OCI-LY7 (cell line): Measurements from ENCODE around the gene TRIP12. TPM values are rescaled to one million over a fixed set of nuclear protein-coding genes. Genes with fewer than 3 reads are reported as not detected.
"Not testable (repeated sequence)": the region's sequence is repeated elsewhere in the genome, so short reads cannot be mapped to it uniquely, and the experiment has no call there.

Source experiments
- BruUV-seq: library from RNA; stranded (reverse); fragments of 400-500 nt; replicated peaks from 2 replicates; lab custom pipeline; 2021; lab: Mats Ljungman, UMichigan
- CTCF ChIA-PET: fragments of 300-600 bp; sonication (Branson Sonifier 250); formaldehyde crosslinking; loops from one replicate; lab custom pipeline; 2022; ENCODE audit warnings: antibody characterized with exemption; ENCODE audit not compliant: unreplicated experiment; lab: Charles Lee
- POLR2A ChIA-PET: fragments of 300-600 bp; sonication (Branson Sonifier 250); formaldehyde crosslinking; loops from one replicate; lab custom pipeline; 2022; ENCODE audit warnings: antibody characterized with exemption; lab: Charles Lee
- DNase-seq: peaks from one replicate; pipeline ENCODE4 v3.0.0-alpha.2; 2015; ENCODE audit warnings: low spot score
- H2AFZ ChIP-seq: fragments of 200-600 bp; sonication (generic), shearing (Covaris generic); 2 replicates; pipeline ENCODE4 v1.6.1; 2014; ENCODE audit warnings: mild to moderate bottlenecking, antibody characterized with exemption, low read length, moderate library complexity
- H3K27ac ChIP-seq: fragments of 200-600 bp; sonication (generic); 2 replicates; pipeline ENCODE4 v1.5.1; 2014; ENCODE audit warnings: mixed run types, low read depth, mild to moderate bottlenecking, moderate library complexity, low read length, inconsistent platforms; ENCODE audit not compliant: poor library complexity, severe bottlenecking
- H3K36me3 ChIP-seq: fragments of 200-600 bp; sonication (generic); 2 replicates; pipeline ENCODE4 v1.6.1; 2014; ENCODE audit warnings: mild to moderate bottlenecking, antibody characterized with exemption, low read length, moderate library complexity, mixed read lengths; ENCODE audit not compliant: insufficient read depth
- H3K4me1 ChIP-seq: fragments of 200-600 bp; sonication (generic); 2 replicates; pipeline ENCODE4 v1.5.1; 2014; ENCODE audit warnings: mild to moderate bottlenecking, low read length; ENCODE audit not compliant: insufficient read depth, poor library complexity, severe bottlenecking
- H3K4me2 ChIP-seq: fragments of 200-600 bp; sonication (generic); 2 replicates; pipeline ENCODE4 v1.6.1; 2014; ENCODE audit warnings: mild to moderate bottlenecking, low read length
- H3K4me3 ChIP-seq: fragments of 200-600 bp; sonication (generic); 2 replicates; pipeline ENCODE4 v1.5.1; 2014; ENCODE audit warnings: mild to moderate bottlenecking, low read depth, low read length; ENCODE audit not compliant: poor library complexity, severe bottlenecking
- H3K79me2 ChIP-seq: fragments of 200-600 bp; sonication (generic); 2 replicates; pipeline ENCODE4 v1.6.1; 2016; ENCODE audit warnings: low read depth, mild to moderate bottlenecking, low read length, moderate library complexity, mixed read lengths; ENCODE audit not compliant: insufficient read depth
- H3K9me2 ChIP-seq: fragments of 200-600 bp; sonication (generic); 2 replicates; pipeline ENCODE4 v1.6.1; 2016; ENCODE audit warnings: mild to moderate bottlenecking, low read length, mixed read lengths; ENCODE audit not compliant: insufficient read depth
- H3K9me3 ChIP-seq: fragments of 200-600 bp; sonication (generic); 2 replicates; pipeline ENCODE4 v1.6.1; 2014; ENCODE audit warnings: mild to moderate bottlenecking, mixed run types, low read length, mixed read lengths
- H4K20me1 ChIP-seq: fragments of 200-600 bp; sonication (generic); 2 replicates; pipeline ENCODE4 v1.6.1; 2014; ENCODE audit warnings: mild to moderate bottlenecking, antibody characterized with exemption, low read length, moderate library complexity, mixed read lengths; ENCODE audit not compliant: insufficient read depth
- EZH2phosphoT487 ChIP-seq: fragments of 200-600 bp; sonication (generic); IDR thresholded peaks from 2 replicates; pipeline ENCODE4 v1.6.1; 2018; ENCODE audit warnings: low read depth, borderline replicate concordance, mild to moderate bottlenecking, mixed run types, antibody characterized with exemption, low read length, moderate library complexity, mixed read lengths
- intact Hi-C: fragments of 100-400 bp; cut with micrococcal nuclease; formaldehyde crosslinking; loops from one replicate; pipeline ENCODE4 v1.10.0; 2022; ENCODE audit not compliant: unreplicated experiment
- total RNA-seq, 2 experiments: library from RNA; depleted of rRNA in 1 of 2; stranded (reverse); fragments of >200 nt in 1 of 2; shearing (Covaris generic) in 1 of 2; gene quantifications; 2 replicates each; pipeline ENCODE4 v1.2.3, GENCODE V29; 2014 to 2022
- TF ChIP-seq, protein P1 (sequence below): fragments of 200-600 bp; sonication (generic); conservative IDR thresholded peaks from 2 replicates; pipeline ENCODE4 v1.5.1; 2014; ENCODE audit warnings: mild to moderate bottlenecking, antibody characterized with exemption, low read length, moderate library complexity, mixed read lengths

Gene TRIP12
- total RNA-seq, 2 experiments from 2014 or later, result 80.0 to 185 TPM

DNA sequence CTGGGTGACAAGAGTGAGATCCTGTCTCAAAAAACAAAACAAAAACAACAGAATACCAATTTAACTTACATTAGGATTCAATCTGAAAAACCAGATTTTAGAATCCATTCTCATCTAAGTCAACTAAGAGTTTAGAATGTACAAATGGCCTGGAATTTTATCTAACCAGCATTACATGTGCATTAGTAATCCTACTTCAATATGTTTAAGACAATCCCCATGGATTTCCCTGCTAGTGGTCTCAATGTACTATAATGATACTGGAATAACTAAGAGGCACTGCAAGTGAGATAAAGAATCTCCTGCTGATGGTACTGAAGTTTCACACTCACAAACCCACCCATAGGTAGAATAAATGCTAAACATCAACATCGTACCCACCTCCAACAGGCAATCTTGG, 153.6 kb downstream of the TRIP12 start:
- Histone ChIP-seq H4K20me1 (no peaks in the 10 kb centered on the region), H3K36me3 (peaks cover 97% of the 10 kb centered on the region), H3K4me2 (no peak overlapping the region), H3K79me2 (no peaks in the 10 kb centered on the region), H2AFZ (no peak overlapping the region), H3K27ac (no peak overlapping the region), H3K9me3 (no peaks in the 10 kb centered on the region), H3K9me2 (no peaks in the 10 kb centered on the region), H3K4me3 (no peak overlapping the region), H3K4me1 (no peaks in the 10 kb centered on the region)
- intact Hi-C loops, result no loop called here
- no TSS peak for BruUV-seq
- CTCF ChIA-PET, result no interaction called here
- no peak for DNase-seq
- no peak for TF ChIP-seq EZH2phosphoT487
- TF ChIP-seq, protein P1, sequence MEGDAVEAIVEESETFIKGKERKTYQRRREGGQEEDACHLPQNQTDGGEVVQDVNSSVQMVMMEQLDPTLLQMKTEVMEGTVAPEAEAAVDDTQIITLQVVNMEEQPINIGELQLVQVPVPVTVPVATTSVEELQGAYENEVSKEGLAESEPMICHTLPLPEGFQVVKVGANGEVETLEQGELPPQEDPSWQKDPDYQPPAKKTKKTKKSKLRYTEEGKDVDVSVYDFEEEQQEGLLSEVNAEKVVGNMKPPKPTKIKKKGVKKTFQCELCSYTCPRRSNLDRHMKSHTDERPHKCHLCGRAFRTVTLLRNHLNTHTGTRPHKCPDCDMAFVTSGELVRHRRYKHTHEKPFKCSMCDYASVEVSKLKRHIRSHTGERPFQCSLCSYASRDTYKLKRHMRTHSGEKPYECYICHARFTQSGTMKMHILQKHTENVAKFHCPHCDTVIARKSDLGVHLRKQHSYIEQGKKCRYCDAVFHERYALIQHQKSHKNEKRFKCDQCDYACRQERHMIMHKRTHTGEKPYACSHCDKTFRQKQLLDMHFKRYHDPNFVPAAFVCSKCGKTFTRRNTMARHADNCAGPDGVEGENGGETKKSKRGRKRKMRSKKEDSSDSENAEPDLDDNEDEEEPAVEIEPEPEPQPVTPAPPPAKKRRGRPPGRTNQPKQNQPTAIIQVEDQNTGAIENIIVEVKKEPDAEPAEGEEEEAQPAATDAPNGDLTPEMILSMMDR, result no peak
- POLR2A ChIA-PET, result interaction anchor here (0.5 kb wide), 1 partner anchor 1995 kb away, joined by 4 read pairs; no protein-coding TSS in a partner anchor

DNA sequence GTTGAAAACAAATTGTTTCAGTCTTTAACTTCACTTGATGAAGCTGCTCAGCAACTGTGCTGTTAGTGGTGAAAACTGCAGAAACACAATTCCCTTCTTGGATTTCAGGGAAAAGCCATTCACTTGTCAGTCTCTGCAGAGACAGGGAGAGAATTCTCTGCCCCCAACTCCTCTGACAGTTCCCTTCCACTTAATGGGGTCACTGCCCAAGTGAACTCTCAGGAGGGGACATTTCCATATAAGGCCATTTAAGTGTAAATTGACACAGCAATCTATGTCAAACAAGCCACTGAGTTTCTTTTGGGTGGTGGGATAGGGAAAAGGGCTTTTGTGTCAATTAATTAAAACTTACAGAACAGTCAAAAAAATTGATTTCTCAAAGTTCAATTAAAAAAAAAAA, 156.1 kb downstream of the TRIP12 start:
- H4K20me1 ChIP-seq, result no peaks in the 10 kb centered on the region
- POLR2A ChIA-PET, result no interaction called here
- TF ChIP-seq, protein P1, result no peak
- TF ChIP-seq EZH2phosphoT487, result no peak
- no TSS peak for BruUV-seq
- H3K4me3 ChIP-seq, result no peak overlapping the region
- no peaks in the 10 kb centered on the region for H3K9me3 ChIP-seq
- CTCF ChIA-PET, result no interaction called here
- no peak overlapping the region for H2AFZ ChIP-seq
- peaks cover 72% of the 10 kb centered on the region for H3K36me3 ChIP-seq
- H3K79me2 ChIP-seq, result no peaks in the 10 kb centered on the region
- H3K9me2 ChIP-seq, result no peaks in the 10 kb centered on the region
- H3K27ac ChIP-seq, result no peak overlapping the region
- intact Hi-C loops, result no loop called here
- DNase-seq, result no peak
- H3K4me2 ChIP-seq, result no peak overlapping the region
- no peaks in the 10 kb centered on the region for H3K4me1 ChIP-seq

DNA sequence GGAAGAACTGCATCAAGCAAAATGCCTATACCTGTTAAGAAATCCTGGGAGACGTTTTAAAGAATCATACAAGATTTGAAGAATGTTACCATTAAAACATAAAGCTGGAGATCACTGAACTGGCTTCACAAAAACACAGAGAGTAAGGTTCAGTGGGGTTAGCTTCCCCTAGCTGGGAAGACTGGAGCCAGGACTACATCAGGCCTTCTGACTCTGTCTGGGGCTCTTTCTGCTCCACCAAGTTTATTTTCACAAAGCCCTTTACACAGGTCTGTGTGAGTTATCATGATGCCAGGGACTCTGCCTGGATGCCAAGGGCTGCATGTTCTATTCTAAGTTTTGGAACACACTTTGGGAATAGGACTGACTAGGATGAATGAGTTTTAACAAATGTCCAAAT, 160.1 kb downstream of the TRIP12 start:
- Histone ChIP-seq H4K20me1 (no peaks in the 10 kb centered on the region), H3K4me1 (no peaks in the 10 kb centered on the region), H3K27ac (no peak overlapping the region), H3K36me3 (peaks cover 34% of the 10 kb centered on the region), H3K79me2 (no peaks in the 10 kb centered on the region), H3K9me3 (no peaks in the 10 kb centered on the region), H3K9me2 (no peaks in the 10 kb centered on the region), H2AFZ (no peak overlapping the region), H3K4me2 (no peak overlapping the region), H3K4me3 (no peak overlapping the region)
- intact Hi-C loops, result no loop called here
- no peak for TF ChIP-seq EZH2phosphoT487
- TF ChIP-seq, protein P1, result no peak
- ChIA-PET CTCF (no interaction called here), POLR2A (interaction anchor here (0.6 to 0.8 kb wide), 2 partner anchors 15 to 24 kb away, joined by 3 read pairs; no protein-coding TSS in a partner anchor)
- no peak for DNase-seq
- BruUV-seq, result no TSS peak

DNA sequence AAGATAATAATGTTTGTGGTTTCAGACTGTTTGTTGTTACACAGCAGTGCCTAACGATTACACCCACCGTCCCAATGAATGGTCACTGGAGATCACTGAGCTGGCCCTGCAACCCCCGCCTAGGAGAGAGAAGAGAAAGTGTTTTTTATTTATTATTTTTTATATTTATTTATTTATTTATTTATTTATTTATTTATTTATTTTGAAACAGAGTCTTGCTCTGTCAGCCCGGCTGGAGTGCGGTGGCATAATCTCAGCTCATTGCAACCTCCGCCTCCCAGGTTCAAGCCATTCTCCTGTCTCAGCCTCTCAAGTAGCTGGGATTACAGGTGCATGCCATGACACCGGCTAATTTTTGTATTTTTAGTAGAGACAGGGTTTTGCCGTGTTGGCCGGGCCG, 164.3 kb downstream of the TRIP12 start:
- H2AFZ ChIP-seq, H3K27ac ChIP-seq, BruUV-seq, POLR2A ChIA-PET, H3K79me2 ChIP-seq, H3K9me3 ChIP-seq, H3K4me2 ChIP-seq, CTCF ChIA-PET, H3K4me1 ChIP-seq, H3K4me3 ChIP-seq, H4K20me1 ChIP-seq, intact Hi-C loops, DNase-seq, H3K36me3 ChIP-seq, H3K9me2 ChIP-seq: not testable (repeated sequence)
